Chondrocyte (in vitro differentiated cells): ENCODE measurements around the gene CTCFL. TPM values are rescaled to one million over a fixed set of nuclear protein-coding genes. Genes with fewer than 3 reads are reported as not detected.

Experiments
- DNase-seq: peaks from one replicate; pipeline ENCODE4 v3.0.0; 2021; ENCODE audit warnings: mixed read lengths, low spot score
- H3K27ac Mint-ChIP-seq: one replicate; pipeline ENCODE4 v1.8.0; 2021; ENCODE audit warnings: mild to moderate bottlenecking, moderate library complexity, mixed read lengths; ENCODE audit not compliant: unreplicated experiment
- H3K27me3 Mint-ChIP-seq: 2 replicates; pipeline ENCODE4 v1.8.0; 2021; ENCODE audit warnings: low read depth, mixed read lengths
- H3K36me3 Mint-ChIP-seq: 2 replicates; pipeline ENCODE4 v1.8.0; 2021; ENCODE audit warnings: low read depth, mixed read lengths
- H3K4me1 Mint-ChIP-seq: 2 replicates; pipeline ENCODE4 v1.8.0; 2021; ENCODE audit warnings: low read depth, mild to moderate bottlenecking, mixed read lengths
- H3K4me3 Mint-ChIP-seq: one replicate; pipeline ENCODE4 v1.8.0; 2021; ENCODE audit warnings: mild to moderate bottlenecking, moderate library complexity, mixed read lengths; ENCODE audit not compliant: unreplicated experiment
- H3K9me3 Mint-ChIP-seq: 2 replicates; pipeline ENCODE4 v1.8.0; 2021; ENCODE audit warnings: low read depth, mixed read lengths
- total RNA-seq: library from RNA; stranded (reverse); gene quantifications from 3 replicates; pipeline ENCODE4 v1.2.1, GENCODE V29; 2021
- TF ChIP-seq, protein P1 (sequence below): fragments of 200-600 bp; sonication (generic); IDR thresholded peaks from 2 replicates; pipeline ENCODE4 v1.5.0; 2021; ENCODE audit warnings: antibody characterized with exemption, mild to moderate bottlenecking, moderate library complexity

CTCFL gene
- total RNA-seq, 1 donor from 2014 or later: not detected

DNA sequence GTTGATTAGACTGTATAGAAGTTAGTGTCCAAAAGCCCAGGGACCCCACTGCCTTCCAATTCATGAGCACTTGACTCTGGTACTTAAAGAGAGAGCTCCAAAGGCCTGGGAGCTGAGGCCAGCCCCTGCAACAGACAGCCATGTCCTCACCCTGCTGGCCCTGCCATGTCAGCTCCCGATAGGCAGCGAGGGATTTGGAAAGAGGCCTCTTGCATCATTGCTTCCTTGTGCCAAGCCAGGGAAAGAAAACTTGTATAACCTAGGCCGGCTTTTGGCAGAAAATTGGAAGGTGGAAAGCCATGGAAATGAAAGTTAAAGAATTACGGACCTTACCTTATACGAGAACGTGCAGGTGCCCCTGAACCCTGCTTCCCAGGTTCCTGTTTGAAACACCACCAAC is 27.5 kb upstream of the CTCFL start:
- H3K27ac Mint-ChIP-seq: no peak overlapping the region
- TF ChIP-seq, protein P1, sequence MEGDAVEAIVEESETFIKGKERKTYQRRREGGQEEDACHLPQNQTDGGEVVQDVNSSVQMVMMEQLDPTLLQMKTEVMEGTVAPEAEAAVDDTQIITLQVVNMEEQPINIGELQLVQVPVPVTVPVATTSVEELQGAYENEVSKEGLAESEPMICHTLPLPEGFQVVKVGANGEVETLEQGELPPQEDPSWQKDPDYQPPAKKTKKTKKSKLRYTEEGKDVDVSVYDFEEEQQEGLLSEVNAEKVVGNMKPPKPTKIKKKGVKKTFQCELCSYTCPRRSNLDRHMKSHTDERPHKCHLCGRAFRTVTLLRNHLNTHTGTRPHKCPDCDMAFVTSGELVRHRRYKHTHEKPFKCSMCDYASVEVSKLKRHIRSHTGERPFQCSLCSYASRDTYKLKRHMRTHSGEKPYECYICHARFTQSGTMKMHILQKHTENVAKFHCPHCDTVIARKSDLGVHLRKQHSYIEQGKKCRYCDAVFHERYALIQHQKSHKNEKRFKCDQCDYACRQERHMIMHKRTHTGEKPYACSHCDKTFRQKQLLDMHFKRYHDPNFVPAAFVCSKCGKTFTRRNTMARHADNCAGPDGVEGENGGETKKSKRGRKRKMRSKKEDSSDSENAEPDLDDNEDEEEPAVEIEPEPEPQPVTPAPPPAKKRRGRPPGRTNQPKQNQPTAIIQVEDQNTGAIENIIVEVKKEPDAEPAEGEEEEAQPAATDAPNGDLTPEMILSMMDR: no peak
- no peaks in the 10 kb centered on the region for H3K36me3 Mint-ChIP-seq
- H3K4me1 Mint-ChIP-seq: no peaks in the 10 kb centered on the region
- no peaks in the 10 kb centered on the region for H3K9me3 Mint-ChIP-seq
- peaks cover 17% of the 10 kb centered on the region for H3K27me3 Mint-ChIP-seq
- no peak for DNase-seq
- no peak overlapping the region for H3K4me3 Mint-ChIP-seq

DNA sequence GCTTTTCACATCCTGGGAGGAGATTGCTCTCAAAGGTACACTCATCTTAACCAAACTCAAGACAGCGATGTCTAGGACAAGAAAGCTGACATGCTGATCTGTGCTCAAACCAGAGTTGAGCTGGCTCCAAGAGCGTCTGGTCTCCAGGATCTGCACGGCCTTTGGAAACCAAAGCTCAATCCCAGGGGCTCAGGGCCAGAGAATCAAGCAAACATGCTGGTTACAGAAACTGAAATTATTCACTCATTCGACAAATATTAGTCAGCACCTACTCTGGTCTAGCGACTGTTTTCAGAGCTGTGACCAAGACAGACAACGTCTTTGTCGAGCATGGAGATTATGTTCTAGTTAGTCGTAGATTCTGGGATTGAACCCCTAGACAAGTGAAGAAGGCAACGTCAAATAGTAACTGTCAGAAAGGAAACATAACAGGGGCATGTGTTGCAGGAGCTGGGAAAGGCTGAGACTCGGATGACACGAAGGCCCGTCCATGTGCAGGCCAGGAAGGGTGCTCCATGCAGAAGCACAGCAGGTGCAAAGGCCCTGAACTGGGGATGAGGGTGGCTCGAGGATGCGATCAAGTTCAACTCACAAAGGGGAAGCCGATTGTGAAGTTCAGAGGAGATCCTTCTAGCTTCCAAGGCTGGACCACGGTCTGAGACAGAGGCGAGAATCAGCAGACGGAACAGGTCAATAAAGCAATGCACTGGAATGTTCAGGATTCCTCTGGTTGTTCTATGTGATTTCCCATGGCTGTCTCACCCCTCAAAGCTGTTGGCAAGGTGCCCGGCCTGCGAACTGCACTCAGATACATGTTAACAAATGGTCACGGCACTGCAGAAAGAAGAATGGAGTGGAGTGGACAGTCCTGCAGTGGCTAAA is 23.5 kb upstream of the CTCFL start:
- Mint-ChIP-seq H3K27me3 (peaks cover 7% of the 10 kb centered on the region), H3K27ac (no peak overlapping the region)

DNA sequence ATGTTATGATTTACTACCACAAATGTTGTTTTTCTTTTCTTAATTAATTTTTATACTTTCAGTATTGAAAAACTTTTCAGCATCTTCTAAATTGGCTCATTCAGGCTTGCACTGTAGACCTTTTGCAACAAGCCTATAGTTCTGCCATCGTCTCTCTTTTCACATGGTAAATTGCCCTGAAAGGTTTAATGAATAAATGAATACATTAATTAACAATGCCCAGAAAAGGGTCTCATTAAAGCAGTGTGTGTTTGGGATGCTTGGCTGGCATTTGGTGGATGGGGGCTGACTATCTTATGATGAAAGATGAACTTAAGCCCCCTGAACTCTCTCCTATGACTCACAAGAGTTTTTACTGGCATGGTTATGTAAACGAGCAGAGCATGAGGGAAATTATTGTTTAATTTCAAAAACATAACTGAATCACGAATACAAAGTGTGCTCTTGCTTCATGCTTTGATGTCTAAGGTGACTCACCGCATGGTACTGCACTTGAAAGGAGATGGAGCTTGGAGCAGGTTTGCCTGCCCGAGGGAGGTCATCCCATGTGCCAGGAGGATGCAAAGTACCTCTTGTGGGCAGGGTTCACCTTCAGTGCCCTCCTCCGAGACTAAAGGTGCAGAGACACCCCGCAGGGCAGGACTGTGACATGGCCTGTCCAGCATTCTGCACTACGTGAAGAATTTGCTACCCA is 22.2 kb upstream of the CTCFL start:
- no peaks in the 10 kb centered on the region for H3K9me3 Mint-ChIP-seq
- peaks cover 13% of the 10 kb centered on the region for H3K27me3 Mint-ChIP-seq
- TF ChIP-seq, protein P1: no peak
- no peaks in the 10 kb centered on the region for H3K36me3 Mint-ChIP-seq
- no peaks in the 10 kb centered on the region for H3K4me1 Mint-ChIP-seq
- DNase-seq: no peak
- no peak overlapping the region for H3K4me3 Mint-ChIP-seq
- H3K27ac Mint-ChIP-seq: no peak overlapping the region

More for the DNA sequence above, 23.5 kb upstream of the CTCFL start:
- DNase-seq: no peak
- Mint-ChIP-seq H3K4me3 (no peak overlapping the region), H3K9me3 (no peaks in the 10 kb centered on the region), H3K36me3 (no peaks in the 10 kb centered on the region), H3K4me1 (no peaks in the 10 kb centered on the region)
- TF ChIP-seq, protein P1: no peak

DNA sequence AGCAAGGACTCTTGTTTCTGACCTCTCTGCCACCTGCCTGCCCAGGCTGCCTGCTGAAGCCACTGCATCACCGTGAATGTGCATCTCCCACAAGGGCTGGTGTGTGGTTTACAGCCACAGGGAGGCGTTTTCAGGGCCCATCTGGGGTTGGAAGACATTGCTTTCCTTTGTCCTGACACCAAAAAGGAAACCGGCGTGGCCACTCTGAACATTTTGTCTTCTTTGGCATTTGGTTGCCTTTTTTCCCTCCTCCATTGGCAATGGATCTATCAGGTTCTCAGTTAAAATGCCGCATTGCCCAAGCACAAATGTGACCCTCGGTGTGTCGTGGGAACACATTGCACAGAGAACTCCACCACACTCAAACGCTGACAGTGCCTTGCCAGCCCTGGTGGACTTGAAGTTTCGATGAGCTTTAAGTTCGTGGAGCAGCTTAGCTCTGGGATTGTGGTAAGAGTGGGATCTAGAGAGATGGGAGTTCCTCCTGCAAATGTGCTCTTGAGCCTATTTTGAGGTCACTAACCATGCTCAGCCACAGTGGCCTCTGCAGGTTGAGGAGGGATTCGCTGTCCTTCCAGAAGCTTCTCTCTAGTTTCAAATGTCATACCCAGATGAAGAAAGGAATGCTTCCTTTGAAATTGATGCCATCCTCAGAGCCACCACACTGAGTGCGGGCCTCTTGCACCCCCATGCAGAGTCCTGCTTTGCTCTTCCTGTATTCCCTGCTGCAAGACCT is 21.2 kb upstream of the CTCFL start:
- DNase-seq: no peak
- peaks cover 16% of the 10 kb centered on the region for H3K27me3 Mint-ChIP-seq
- TF ChIP-seq, protein P1: peak; percentile 8
- peaks cover 2% of the 10 kb centered on the region for H3K36me3 Mint-ChIP-seq
- no peak overlapping the region for H3K27ac Mint-ChIP-seq
- no peaks in the 10 kb centered on the region for H3K9me3 Mint-ChIP-seq
- no peaks in the 10 kb centered on the region for H3K4me1 Mint-ChIP-seq
- H3K4me3 Mint-ChIP-seq: no peak overlapping the region
